AG10803 (cell line): ENCODE measurements around the gene CDC42EP2.

ENCODE experiments used
- DNase-seq: peaks from one replicate; pipeline ENCODE4 v3.0.0; 2010; ENCODE audit warnings: low read depth
- H3K4me3 ChIP-seq: 2 replicates; pipeline ENCODE4 v1.5.1; 2011; ENCODE audit warnings: mild to moderate bottlenecking, low read length, control low read depth
- CTCF ChIP-seq: conservative IDR thresholded peaks from 2 replicates; pipeline ENCODE4 v1.5.1; 2011; ENCODE audit warnings: mild to moderate bottlenecking, low read length, control low read depth, inconsistent platforms

The CDC42EP2 gene

GRCh38 chr11:65310736-65311135 is 3.9 kb upstream of the CDC42EP2 start:
- no peak overlapping the region for H3K4me3 ChIP-seq
- DNase-seq = no peak
- TF ChIP-seq CTCF = no peak

- DNase-seq = no peak
- TF ChIP-seq CTCF = no peak
- no peak overlapping the region for H3K4me3 ChIP-seq
Measured at GRCh38 chr11:65311170-65311678, 3.4 kb upstream of the CDC42EP2 start.

- H3K4me3 ChIP-seq = peak overlapping the region; percentile 94
- TF ChIP-seq CTCF = peak; percentile 82
- DNase-seq = peak; percentile 75
Measured at GRCh38 chr11:65315204-65315865, 669 bp downstream of the CDC42EP2 start.

GRCh38 chr11:65315866-65316226 is 1.2 kb downstream of the CDC42EP2 start:
- DNase-seq = no peak
- TF ChIP-seq CTCF = no peak
- H3K4me3 ChIP-seq = peak overlapping the region; percentile 94

GRCh38 chr11:65316227-65317024 is 1.8 kb downstream of the CDC42EP2 start:
- H3K4me3 ChIP-seq = peak overlapping the region; percentile 94
- no peak; the same call in 1 of the 2 replicates for TF ChIP-seq CTCF
- peak; percentile 100 for DNase-seq

GRCh38 chr11:65317025-65317786 is 2.5 kb downstream of the CDC42EP2 start:
- peak overlapping the region; percentile 94 for H3K4me3 ChIP-seq
- peak; percentile 94 for DNase-seq
- 0 out of 2 replicates have a peak, but pooled peaks have one; percentile 15 for TF ChIP-seq CTCF
